Loucy (cell line): Measurements from ENCODE around the gene CNTNAP4.

Source experiments
- H2AFZ ChIP-seq: fragments of 200-600 bp; sonication (generic); 2 replicates; pipeline ENCODE4 v1.6.0; 2016; ENCODE audit warnings: antibody characterized with exemption, mild to moderate bottlenecking, low read length, moderate library complexity
- H3F3A ChIP-seq: fragments of 200-600 bp; 2 replicates; pipeline ENCODE4 v1.6.0; 2016; ENCODE audit warnings: antibody characterized with exemption, low read depth, mild to moderate bottlenecking
- H3K27me3 ChIP-seq: fragments of 200-600 bp; sonication (generic); 2 replicates; pipeline ENCODE4 v1.6.1; 2014; ENCODE audit warnings: low read length, mild to moderate bottlenecking; ENCODE audit not compliant: insufficient read depth, poor library complexity, severe bottlenecking
- H3K36me3 ChIP-seq: fragments of 200-600 bp; sonication (generic); 2 replicates; pipeline ENCODE4 v1.6.1; 2016; ENCODE audit warnings: low read length; ENCODE audit not compliant: insufficient read depth
- H3K4me1 ChIP-seq: fragments of 200-600 bp; sonication (generic); 2 replicates; pipeline ENCODE4 v1.5.1; 2014; ENCODE audit warnings: low read length, mild to moderate bottlenecking; ENCODE audit not compliant: insufficient read depth, poor library complexity, severe bottlenecking
- H3K4me2 ChIP-seq: fragments of 200-600 bp; sonication (generic); 2 replicates; pipeline ENCODE4 v1.6.0; 2014; ENCODE audit warnings: antibody characterized with exemption, low read length, low read depth, mild to moderate bottlenecking; ENCODE audit not compliant: poor library complexity, severe bottlenecking
- H3K4me3 ChIP-seq: fragments of 200-600 bp; sonication (generic); 2 replicates; pipeline ENCODE4 v1.5.1; 2014; ENCODE audit warnings: low read length, mild to moderate bottlenecking, mixed read lengths; ENCODE audit not compliant: poor library complexity, severe bottlenecking
- H3K79me2 ChIP-seq: fragments of 200-600 bp; sonication (generic); 2 replicates; pipeline ENCODE4 v1.6.1; 2014; ENCODE audit warnings: low read length; ENCODE audit not compliant: insufficient read depth
- H3K9ac ChIP-seq: fragments of 200-600 bp; sonication (generic); 2 replicates; pipeline ENCODE4 v1.6.0; 2014; ENCODE audit warnings: mild to moderate bottlenecking, low read depth, low read length, moderate library complexity; ENCODE audit not compliant: poor library complexity, severe bottlenecking
- H3K9me2 ChIP-seq: fragments of 200-600 bp; sonication (generic); replicated peaks from 2 replicates; pipeline ENCODE4 v1.6.1; 2016; ENCODE audit warnings: low read depth, low read length, mixed read lengths
- H3K9me3 ChIP-seq: fragments of 200-600 bp; sonication (generic); 2 replicates; pipeline ENCODE4 v1.6.1; 2014; ENCODE audit warnings: mild to moderate bottlenecking, antibody characterized with exemption, low read length, low read depth; ENCODE audit not compliant: insufficient read depth
- H4K20me1 ChIP-seq: fragments of 200-600 bp; sonication (generic); 2 replicates; pipeline ENCODE4 v1.6.0; 2014; ENCODE audit warnings: antibody characterized with exemption, low read length, mild to moderate bottlenecking; ENCODE audit not compliant: insufficient read depth, poor library complexity, severe bottlenecking
- EZH2phosphoT487 ChIP-seq: fragments of 200-600 bp; IDR thresholded peaks from 2 replicates; pipeline ENCODE4 v1.6.1; 2018; ENCODE audit warnings: antibody characterized with exemption, mild to moderate bottlenecking, moderate library complexity, borderline replicate concordance
- TF ChIP-seq, protein P1 (sequence below): fragments of 200-600 bp; sonication (generic); conservative IDR thresholded peaks from 2 replicates; pipeline ENCODE4 v1.5.1; 2014; ENCODE audit warnings: mild to moderate bottlenecking, antibody characterized with exemption, low read length

The CNTNAP4 gene

DNA sequence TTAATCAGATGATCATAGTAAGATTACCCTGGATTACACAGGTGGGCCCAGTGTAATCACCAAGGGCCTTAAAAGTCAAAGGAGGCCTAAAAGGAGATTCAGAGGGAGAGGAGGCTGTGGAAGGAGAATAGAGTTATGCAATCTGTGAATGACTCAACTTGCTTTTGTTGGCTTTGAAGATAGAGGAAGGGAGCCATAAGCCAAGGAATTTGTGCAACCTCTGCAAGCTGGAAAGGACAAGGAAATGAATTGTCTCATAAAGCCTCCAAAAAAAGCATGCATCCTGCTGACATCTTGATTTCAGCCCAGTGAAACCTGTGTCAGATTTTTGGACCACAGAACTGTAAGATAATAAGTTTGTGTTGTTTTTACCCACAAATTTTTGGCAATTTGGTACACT lies 109.6 kb downstream of the CNTNAP4 start:
- Histone ChIP-seq H3K4me3 (no peak overlapping the region), H3F3A (no peaks in the 10 kb centered on the region), H3K4me1 (no peaks in the 10 kb centered on the region), H3K79me2 (no peaks in the 10 kb centered on the region), H3K9ac (no peak overlapping the region), H3K27me3 (no peaks in the 10 kb centered on the region), H3K9me2 (no peaks in the 10 kb centered on the region), H3K36me3 (no peaks in the 10 kb centered on the region), H4K20me1 (no peaks in the 10 kb centered on the region), H2AFZ (no peak overlapping the region), H3K4me2 (no peak overlapping the region), H3K9me3 (0 out of 2 replicates have a peak, but pooled peaks cover 3% of the 10 kb centered on the region)
- TF ChIP-seq, protein P1, sequence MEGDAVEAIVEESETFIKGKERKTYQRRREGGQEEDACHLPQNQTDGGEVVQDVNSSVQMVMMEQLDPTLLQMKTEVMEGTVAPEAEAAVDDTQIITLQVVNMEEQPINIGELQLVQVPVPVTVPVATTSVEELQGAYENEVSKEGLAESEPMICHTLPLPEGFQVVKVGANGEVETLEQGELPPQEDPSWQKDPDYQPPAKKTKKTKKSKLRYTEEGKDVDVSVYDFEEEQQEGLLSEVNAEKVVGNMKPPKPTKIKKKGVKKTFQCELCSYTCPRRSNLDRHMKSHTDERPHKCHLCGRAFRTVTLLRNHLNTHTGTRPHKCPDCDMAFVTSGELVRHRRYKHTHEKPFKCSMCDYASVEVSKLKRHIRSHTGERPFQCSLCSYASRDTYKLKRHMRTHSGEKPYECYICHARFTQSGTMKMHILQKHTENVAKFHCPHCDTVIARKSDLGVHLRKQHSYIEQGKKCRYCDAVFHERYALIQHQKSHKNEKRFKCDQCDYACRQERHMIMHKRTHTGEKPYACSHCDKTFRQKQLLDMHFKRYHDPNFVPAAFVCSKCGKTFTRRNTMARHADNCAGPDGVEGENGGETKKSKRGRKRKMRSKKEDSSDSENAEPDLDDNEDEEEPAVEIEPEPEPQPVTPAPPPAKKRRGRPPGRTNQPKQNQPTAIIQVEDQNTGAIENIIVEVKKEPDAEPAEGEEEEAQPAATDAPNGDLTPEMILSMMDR, result no peak
- no peak for TF ChIP-seq EZH2phosphoT487

DNA sequence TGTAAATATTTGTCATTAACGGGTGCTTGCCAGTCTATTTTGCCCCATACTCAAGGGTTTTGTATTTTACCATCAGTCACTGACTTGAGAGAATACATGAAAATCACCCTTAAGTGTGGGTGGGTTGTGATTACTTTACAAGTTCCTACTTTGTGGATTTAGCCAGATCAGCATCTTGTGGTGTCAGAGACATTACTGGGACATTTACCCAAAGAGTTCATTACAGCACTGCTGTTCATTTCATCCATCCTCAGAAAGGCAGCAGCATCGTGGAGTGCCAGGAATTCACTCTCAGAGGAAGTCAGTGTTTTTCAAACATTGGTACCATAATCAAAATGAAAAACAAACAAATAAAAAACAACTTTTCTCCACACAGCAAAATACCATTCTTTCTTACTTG lies 110.8 kb downstream of the CNTNAP4 start:
- Histone ChIP-seq H3K4me1 (no peaks in the 10 kb centered on the region), H2AFZ (no peak overlapping the region), H3K9me2 (no peaks in the 10 kb centered on the region), H3F3A (no peaks in the 10 kb centered on the region), H3K9me3 (0 out of 2 replicates have a peak, but pooled peaks cover 3% of the 10 kb centered on the region), H3K9ac (no peak overlapping the region), H3K4me2 (no peak overlapping the region), H3K36me3 (no peaks in the 10 kb centered on the region), H3K79me2 (no peaks in the 10 kb centered on the region), H4K20me1 (no peaks in the 10 kb centered on the region), H3K27me3 (no peaks in the 10 kb centered on the region), H3K4me3 (no peak overlapping the region)
- no peak for TF ChIP-seq EZH2phosphoT487
- TF ChIP-seq, protein P1, result no peak

DNA sequence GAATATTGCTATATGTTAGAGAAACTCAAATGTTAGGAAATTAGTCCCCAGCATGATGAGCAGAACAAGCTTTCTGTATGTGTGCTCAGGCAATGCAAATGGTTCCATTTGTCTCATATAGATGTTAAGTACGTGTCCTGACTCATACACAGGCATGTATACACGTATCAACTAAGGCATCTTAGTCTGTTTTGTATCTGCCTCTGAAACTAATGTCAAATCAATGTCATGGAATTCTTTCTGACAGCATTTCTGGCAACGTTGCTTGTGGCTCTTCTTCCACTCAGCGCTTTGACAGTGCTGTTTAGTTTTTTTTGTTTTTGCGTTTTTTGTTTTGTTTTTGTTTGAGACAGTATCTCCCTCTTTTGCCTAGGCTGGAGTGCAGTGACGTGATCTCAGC lies 111.9 kb downstream of the CNTNAP4 start:
- Histone ChIP-seq H3K79me2 (no peaks in the 10 kb centered on the region), H3K4me3 (no peak overlapping the region), H2AFZ (no peak overlapping the region), H3K9ac (no peak overlapping the region), H3K9me3 (0 out of 2 replicates have a peak, but pooled peaks cover 3% of the 10 kb centered on the region), H3K4me2 (no peak overlapping the region), H3K9me2 (no peaks in the 10 kb centered on the region), H3K36me3 (no peaks in the 10 kb centered on the region), H3K27me3 (no peaks in the 10 kb centered on the region), H3K4me1 (no peaks in the 10 kb centered on the region), H4K20me1 (no peaks in the 10 kb centered on the region), H3F3A (no peaks in the 10 kb centered on the region)
- TF ChIP-seq, protein P1, result no peak
- no peak for TF ChIP-seq EZH2phosphoT487
